Trophoblast cell (in vitro differentiated cells and primary cell): ENCODE data around the gene GPX5.

Source experiments
- DNase-seq, 2 donors: peaks; one replicate each; pipeline ENCODE4 v3.0.0-alpha.2; 2016
- H2AFZ ChIP-seq: 2 replicates; pipeline ENCODE4 v1.6.1; 2013; ENCODE audit warnings: low read length, moderate library complexity, mild to moderate bottlenecking; ENCODE audit not compliant: insufficient read depth, poor library complexity
- H2AK5ac ChIP-seq: 2 replicates; pipeline ENCODE4 v1.6.1; 2013; ENCODE audit warnings: mild to moderate bottlenecking, low read length
- H2BK120ac ChIP-seq: 2 replicates; pipeline ENCODE4 v1.6.1; 2013; ENCODE audit warnings: low read length, mild to moderate bottlenecking, moderate library complexity; ENCODE audit not compliant: insufficient read depth, poor library complexity
- H2BK12ac ChIP-seq: 2 replicates; pipeline ENCODE4 v1.6.1; 2013; ENCODE audit warnings: mild to moderate bottlenecking, low read length, moderate library complexity
- H2BK5ac ChIP-seq: 2 replicates; pipeline ENCODE4 v1.6.1; 2013; ENCODE audit warnings: low read length, low read depth, moderate library complexity, mild to moderate bottlenecking; ENCODE audit not compliant: poor library complexity
- H3K14ac ChIP-seq: 2 replicates; pipeline ENCODE4 v1.6.1; 2013; ENCODE audit warnings: mild to moderate bottlenecking, low read length
- H3K18ac ChIP-seq: 2 replicates; pipeline ENCODE4 v1.6.1; 2013; ENCODE audit warnings: mild to moderate bottlenecking, low read length
- H3K23ac ChIP-seq: 2 replicates; pipeline ENCODE4 v1.6.1; 2013; ENCODE audit warnings: low read length
- H3K27ac ChIP-seq: 2 replicates; pipeline ENCODE4 v1.5.1; 2013; ENCODE audit warnings: low read depth, mild to moderate bottlenecking, inconsistent platforms, low read length, moderate library complexity
- H3K27me3 ChIP-seq: 2 replicates; pipeline ENCODE4 v1.6.1; 2013; ENCODE audit warnings: inconsistent platforms, mild to moderate bottlenecking, low read length, moderate library complexity; ENCODE audit not compliant: insufficient read depth
- H3K36me3 ChIP-seq, 2 experiments: 1 replicate in 1 of 2; 2 replicates in 1 of 2; pipeline ENCODE4 v1.6.1; 2013; ENCODE audit warnings: low read length in 2 of 2, mild to moderate bottlenecking in 2 of 2, moderate library complexity in 1 of 2; ENCODE audit not compliant: insufficient read depth in 2 of 2, control insufficient read depth in 1 of 2
- H3K4ac ChIP-seq: 2 replicates; pipeline ENCODE4 v1.6.1; 2013; ENCODE audit warnings: low read depth, mild to moderate bottlenecking, low read length, moderate library complexity
- H3K4me1 ChIP-seq, 2 experiments: 1 replicate in 1 of 2; 2 replicates in 1 of 2; pipeline ENCODE4 v1.6.1; 2013; ENCODE audit warnings: low read length in 2 of 2, mild to moderate bottlenecking in 2 of 2, moderate library complexity in 1 of 2; ENCODE audit not compliant: insufficient read depth in 2 of 2, control insufficient read depth in 1 of 2
- H3K4me2 ChIP-seq: 2 replicates; pipeline ENCODE4 v1.6.1; 2013; ENCODE audit warnings: inconsistent platforms, mild to moderate bottlenecking, low read length, moderate library complexity
- H3K4me3 ChIP-seq: 2 replicates; pipeline ENCODE4 v1.5.1; 2013; ENCODE audit warnings: mild to moderate bottlenecking, low read depth, low read length, inconsistent platforms
- H3K79me1 ChIP-seq: one replicate; pipeline ENCODE4 v1.6.1; 2013; ENCODE audit warnings: low read length
- H3K79me2 ChIP-seq: 2 replicates; pipeline ENCODE4 v1.6.1; 2013; ENCODE audit warnings: low read length, mild to moderate bottlenecking; ENCODE audit not compliant: control insufficient read depth, insufficient read depth, poor library complexity
- H3K9ac ChIP-seq: 2 replicates; pipeline ENCODE4 v1.6.1; 2013; ENCODE audit warnings: mild to moderate bottlenecking, low read length
- H3K9me3 ChIP-seq: 2 replicates; pipeline ENCODE4 v1.6.1; 2013; ENCODE audit warnings: low read depth, mild to moderate bottlenecking, control low read depth, inconsistent platforms, low read length; ENCODE audit not compliant: insufficient read depth
- H4K12ac ChIP-seq: 2 replicates; pipeline ENCODE4 v1.6.1; 2013; ENCODE audit warnings: low read depth, mild to moderate bottlenecking, low read length, moderate library complexity
- H4K8ac ChIP-seq: 2 replicates; pipeline ENCODE4 v1.6.1; 2013; ENCODE audit warnings: low read depth, mild to moderate bottlenecking, low read length, moderate library complexity
- H4K91ac ChIP-seq: one replicate; pipeline ENCODE4 v1.6.1; 2013; ENCODE audit warnings: low read depth, mild to moderate bottlenecking, low read length, moderate library complexity
- WGBS: extraction: QIAGEN DNeasy Blood & Tissue Kit; methylation state at CpG from one replicate; pipeline ENCODE4 v1.1.7; 2013; ENCODE audit warnings: missing lambda C conversion rate; ENCODE audit not compliant: insufficient read length, insufficient coverage; ENCODE audit errors: extremely low coverage; 5-methylcytosine and 5-hydroxymethylcytosine counted together

Gene GPX5

DNA sequence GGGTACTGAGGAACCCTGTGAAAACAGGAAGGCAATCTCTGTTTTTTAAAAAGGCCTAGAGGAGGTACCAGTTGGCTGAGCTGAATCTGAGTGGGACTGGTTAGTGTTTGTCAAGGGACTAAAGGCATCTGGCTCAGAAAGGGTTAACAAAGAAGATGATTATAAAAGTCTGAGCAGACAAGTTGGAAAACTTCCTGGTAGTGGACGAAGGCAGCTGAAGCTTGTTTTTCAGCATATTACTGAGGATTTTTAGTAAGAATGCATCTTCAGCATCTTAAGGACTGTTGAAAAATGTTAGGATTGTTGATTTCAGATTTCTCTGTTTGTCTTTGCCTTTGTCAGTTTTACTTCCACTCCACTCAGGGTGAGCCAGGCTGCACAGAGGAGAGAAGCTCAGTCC lies 5.1 kb downstream of the GPX5 start:
- DNase-seq, result peak in 1 of 2 donors; percentile 56
- Histone ChIP-seq H4K8ac (no peak overlapping the region), H3K9ac (no peak overlapping the region), H3K4me2 (no peak overlapping the region), H3K4ac (no peak overlapping the region), H3K27me3 (no peaks in the 10 kb centered on the region), H3K27ac (no peak overlapping the region), H3K79me1 (no peaks in the 10 kb centered on the region), H3K36me3 (no peaks in the 10 kb centered on the region), H3K9me3 (no peaks in the 10 kb centered on the region), H3K4me1 (peaks cover 2% of the 10 kb centered on the region in 2 experiments), H4K12ac (no peak overlapping the region), H2BK120ac (no peak overlapping the region), H3K4me3 (no peak overlapping the region), H3K79me2 (no peaks in the 10 kb centered on the region), H3K14ac (no peak overlapping the region), H3K18ac (no peak overlapping the region), H2AFZ (no peak overlapping the region), H2AK5ac (no peak overlapping the region), H4K91ac (no peak overlapping the region), H2BK12ac (no peak overlapping the region), H2BK5ac (no peak overlapping the region), H3K23ac (no peak overlapping the region)
- no CpG with 5 or more reads among the region's 1 CpG for WGBS

DNA sequence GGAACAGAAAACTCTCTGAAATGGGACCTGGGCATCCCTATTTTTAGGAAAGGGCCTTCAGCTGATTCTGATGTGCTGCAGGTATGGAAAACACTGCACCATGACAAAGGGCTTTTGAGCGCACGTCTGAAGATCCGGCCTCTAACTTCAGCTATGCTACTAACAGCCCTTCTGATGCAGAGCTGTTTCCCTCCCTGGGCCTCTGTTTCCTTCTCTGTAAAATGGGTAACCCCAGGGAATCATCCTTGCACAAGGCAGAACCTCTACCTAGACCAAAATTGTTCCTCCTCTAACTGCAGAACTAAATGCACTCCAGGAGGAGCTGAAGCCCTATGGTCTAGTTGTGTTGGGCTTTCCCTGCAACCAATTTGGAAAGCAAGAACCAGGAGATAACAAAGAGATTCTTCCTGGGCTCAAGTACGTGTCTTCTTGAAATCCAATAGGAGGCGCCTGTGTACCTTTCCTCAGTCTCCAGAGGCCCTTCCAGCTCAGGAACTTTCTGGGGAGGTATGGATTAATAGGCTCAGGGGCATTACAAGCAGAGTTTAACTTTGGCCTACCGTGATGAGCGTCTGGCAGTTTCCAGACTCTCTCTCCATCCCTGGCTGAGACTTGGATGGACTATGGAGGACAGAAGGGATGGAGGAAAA lies 5.9 kb downstream of the GPX5 start:
- H4K91ac ChIP-seq, result no peak overlapping the region
- WGBS, result no CpG with 5 or more reads among the region's 7 CpGs

GRCh38 chr6:28534306-28534705 lies 8.6 kb downstream of the GPX5 start:
- Histone ChIP-seq H3K18ac (no peak overlapping the region), H3K23ac (no peak overlapping the region), H3K79me2 (no peaks in the 10 kb centered on the region), H2BK120ac (no peak overlapping the region), H3K27ac (no peak overlapping the region), H3K4me1 (peaks cover 2 to 6% of the 10 kb centered on the region in 2 experiments), H3K27me3 (no peaks in the 10 kb centered on the region), H4K91ac (no peak overlapping the region), H2AFZ (no peak overlapping the region), H2BK5ac (no peak overlapping the region), H3K9ac (no peak overlapping the region), H2BK12ac (no peak overlapping the region), H3K4ac (no peak overlapping the region), H3K9me3 (no peaks in the 10 kb centered on the region), H3K4me2 (no peak overlapping the region), H3K79me1 (no peaks in the 10 kb centered on the region), H2AK5ac (no peak overlapping the region), H3K14ac (no peak overlapping the region), H4K12ac (no peak overlapping the region), H3K4me3 (no peak overlapping the region), H3K36me3 (no peaks in the 10 kb centered on the region), H4K8ac (no peak overlapping the region)
- DNase-seq, result no peak
- no CpG with 5 or more reads among the region's 3 CpGs for WGBS

More for the DNA sequence above, 5.9 kb downstream of the GPX5 start:
- Histone ChIP-seq H3K14ac (no peak overlapping the region), H3K4me2 (no peak overlapping the region), H3K23ac (no peak overlapping the region), H4K12ac (no peak overlapping the region), H4K8ac (no peak overlapping the region), H3K27me3 (no peaks in the 10 kb centered on the region), H3K4me3 (no peak overlapping the region), H3K27ac (no peak overlapping the region), H3K36me3 (no peaks in the 10 kb centered on the region), H2BK5ac (no peak overlapping the region), H3K79me1 (no peaks in the 10 kb centered on the region), H3K18ac (no peak overlapping the region), H2BK12ac (no peak overlapping the region), H3K4me1 (no peaks in the 10 kb centered on the region), H2AFZ (no peak overlapping the region), H3K9me3 (no peaks in the 10 kb centered on the region), H3K9ac (no peak overlapping the region), H3K79me2 (no peaks in the 10 kb centered on the region), H3K4ac (no peak overlapping the region), H2BK120ac (no peak overlapping the region), H2AK5ac (no peak overlapping the region)
- DNase-seq, result peak in 1 of 2 donors; percentile 21

DNA sequence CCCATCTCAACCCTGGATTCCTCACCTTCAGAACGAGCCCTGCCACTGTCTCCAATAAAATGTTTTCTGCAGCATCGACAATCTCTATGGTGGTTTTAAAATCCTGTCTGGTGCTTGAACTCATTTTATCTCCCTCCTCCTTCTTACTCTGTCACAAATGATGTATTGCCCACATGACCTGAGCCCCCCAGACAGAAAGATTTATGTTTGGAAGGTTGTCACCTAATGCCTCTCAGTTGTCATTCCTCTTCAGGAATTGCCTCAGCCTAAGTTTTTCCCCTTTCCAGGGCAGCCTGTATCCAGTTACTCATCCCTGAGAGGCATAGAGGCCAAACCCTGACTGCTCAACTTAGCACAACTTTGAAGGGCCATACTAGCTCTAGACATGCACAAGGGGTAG lies 9.2 kb downstream of the GPX5 start:
- no CpG with 5 or more reads among the region's 2 CpGs for WGBS
- no peak for DNase-seq
- no peak overlapping the region for H3K4me3 ChIP-seq
- H3K9ac ChIP-seq, result no peak overlapping the region
- H3K79me2 ChIP-seq, result no peaks in the 10 kb centered on the region
- no peaks in the 10 kb centered on the region for H3K27me3 ChIP-seq
- no peak overlapping the region for H2BK12ac ChIP-seq
- no peak overlapping the region for H3K14ac ChIP-seq
- H3K79me1 ChIP-seq, result no peaks in the 10 kb centered on the region
- no peak overlapping the region for H3K23ac ChIP-seq
- H2BK5ac ChIP-seq, result no peak overlapping the region
- no peak overlapping the region for H2AFZ ChIP-seq
- no peaks in the 10 kb centered on the region for H3K9me3 ChIP-seq
- H2AK5ac ChIP-seq, result no peak overlapping the region
- no peaks in the 10 kb centered on the region for H3K36me3 ChIP-seq
- H2BK120ac ChIP-seq, result no peak overlapping the region
- no peak overlapping the region for H3K18ac ChIP-seq
- H3K4me1 ChIP-seq, result peaks cover 2 to 6% of the 10 kb centered on the region in 2 experiments
- H4K12ac ChIP-seq, result no peak overlapping the region
- no peak overlapping the region for H4K91ac ChIP-seq
- no peak overlapping the region for H4K8ac ChIP-seq
- H3K4me2 ChIP-seq, result no peak overlapping the region
- no peak overlapping the region for H3K4ac ChIP-seq
- H3K27ac ChIP-seq, result no peak overlapping the region
